ENCODE results near the gene TSG101.

The TSG101 gene, protein sequence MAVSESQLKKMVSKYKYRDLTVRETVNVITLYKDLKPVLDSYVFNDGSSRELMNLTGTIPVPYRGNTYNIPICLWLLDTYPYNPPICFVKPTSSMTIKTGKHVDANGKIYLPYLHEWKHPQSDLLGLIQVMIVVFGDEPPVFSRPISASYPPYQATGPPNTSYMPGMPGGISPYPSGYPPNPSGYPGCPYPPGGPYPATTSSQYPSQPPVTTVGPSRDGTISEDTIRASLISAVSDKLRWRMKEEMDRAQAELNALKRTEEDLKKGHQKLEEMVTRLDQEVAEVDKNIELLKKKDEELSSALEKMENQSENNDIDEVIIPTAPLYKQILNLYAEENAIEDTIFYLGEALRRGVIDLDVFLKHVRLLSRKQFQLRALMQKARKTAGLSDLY

DNA sequence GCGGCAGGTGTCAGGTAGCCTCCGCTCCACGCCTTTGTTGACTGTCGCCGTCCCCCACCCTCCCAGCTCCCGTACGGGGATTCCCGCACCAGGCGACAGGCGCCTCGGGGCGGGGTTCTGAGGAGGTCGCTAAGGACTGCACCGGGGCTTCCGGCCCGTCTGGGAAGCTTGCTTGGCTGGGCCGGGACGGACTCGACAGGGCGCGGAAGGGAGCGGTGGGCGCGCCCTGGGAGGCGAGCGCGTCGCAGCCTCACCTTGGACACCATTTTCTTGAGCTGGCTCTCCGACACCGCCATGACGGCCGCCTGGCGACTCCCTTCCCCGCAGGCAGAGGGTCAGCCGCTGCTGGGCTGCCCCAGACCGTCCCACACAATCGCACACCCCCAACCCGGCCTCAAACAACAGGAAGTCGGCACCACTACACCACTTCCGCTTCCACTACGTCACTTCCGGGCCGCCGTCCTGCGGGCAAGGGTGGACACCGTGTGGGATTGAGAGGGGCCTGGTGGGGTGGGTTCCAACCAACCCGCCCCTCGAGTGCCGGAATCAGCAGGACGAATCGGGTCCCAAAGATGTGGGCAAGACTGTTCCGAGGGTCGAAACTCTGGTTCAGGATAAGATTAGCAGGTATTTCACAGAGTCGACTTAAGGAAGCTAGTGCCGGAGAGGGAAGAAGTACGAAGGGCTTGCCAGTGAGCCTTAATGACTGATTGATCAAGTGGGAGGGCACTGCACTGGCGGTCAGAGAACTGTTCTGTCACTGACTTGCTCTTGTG, at the start of gene TSG101:
Gene TSG101 (minus strand): TSS at position 422 of the 776 bp plus-strand sequence. CDS start 126 bp downstream, at position 296.
- DNase-seq (ENCODE audit: low read depth in 2 of 3, low spot score in 2 of 3): peak; percentile 93 to 98 (median 97)

DNA sequence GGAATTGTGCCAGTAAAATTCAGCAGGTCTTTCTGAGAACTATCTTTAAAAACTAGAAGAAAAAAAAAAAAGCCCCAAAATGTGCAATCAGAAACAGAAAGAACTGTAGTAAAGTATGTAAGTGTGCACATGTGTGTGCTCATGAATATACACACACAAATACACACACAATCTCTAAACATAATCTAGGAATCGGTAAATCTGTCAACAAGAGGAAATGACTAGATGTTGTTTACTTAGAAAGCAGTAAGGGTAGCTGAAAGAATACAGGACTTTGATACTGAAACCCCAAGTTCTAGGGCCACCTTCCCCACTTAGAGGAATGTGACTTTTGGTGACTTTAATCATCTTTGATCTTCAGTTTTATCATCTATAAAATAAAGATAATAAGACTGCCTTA, 48.6 kb upstream of the TSG101 start:
- DNase-seq (ENCODE audit: low read depth in 2 of 3, low spot score in 2 of 3): no peak

DNA sequence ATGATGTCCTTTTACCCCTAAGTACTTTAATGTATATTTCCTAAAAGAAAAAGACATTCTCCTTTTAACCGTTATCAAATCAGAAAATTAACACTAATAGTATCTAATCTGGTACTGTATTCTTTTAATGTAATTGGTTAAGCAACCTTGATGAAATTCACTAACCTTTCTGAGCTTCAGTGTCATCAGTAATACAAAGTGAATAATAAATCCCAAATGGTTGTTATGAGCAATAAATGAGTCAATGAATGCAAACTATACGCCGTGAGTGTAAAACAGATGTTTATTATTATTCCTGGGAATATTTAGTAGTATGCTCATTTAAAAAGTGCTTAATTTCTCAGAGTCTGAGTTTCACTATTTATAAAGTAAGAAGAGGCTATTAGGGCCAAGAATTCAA, 40.3 kb upstream of the TSG101 start:
- DNase-seq (ENCODE audit: low read depth in 2 of 3, low spot score in 2 of 3): no peak

DNA sequence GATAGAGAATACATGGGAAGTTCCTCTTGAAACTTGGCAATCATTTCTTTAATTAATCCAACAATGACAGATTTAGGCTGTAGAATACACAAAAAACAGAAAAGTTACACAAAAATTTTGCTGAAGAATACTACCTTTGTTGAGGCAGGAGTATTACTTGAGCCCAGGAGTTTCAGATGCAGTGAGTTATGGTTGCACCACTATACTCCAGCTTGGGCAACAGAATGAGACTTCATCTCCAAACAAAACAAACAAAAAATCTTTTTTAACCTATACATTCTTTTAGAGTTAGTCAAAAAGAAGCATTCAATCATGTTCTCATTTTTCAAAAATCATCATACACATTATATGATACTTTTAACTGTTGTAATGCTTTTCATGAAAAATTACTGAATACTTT, 39.7 kb upstream of the TSG101 start:
- no peak for DNase-seq (ENCODE audit: low read depth in 2 of 3, low spot score in 2 of 3)

DNA sequence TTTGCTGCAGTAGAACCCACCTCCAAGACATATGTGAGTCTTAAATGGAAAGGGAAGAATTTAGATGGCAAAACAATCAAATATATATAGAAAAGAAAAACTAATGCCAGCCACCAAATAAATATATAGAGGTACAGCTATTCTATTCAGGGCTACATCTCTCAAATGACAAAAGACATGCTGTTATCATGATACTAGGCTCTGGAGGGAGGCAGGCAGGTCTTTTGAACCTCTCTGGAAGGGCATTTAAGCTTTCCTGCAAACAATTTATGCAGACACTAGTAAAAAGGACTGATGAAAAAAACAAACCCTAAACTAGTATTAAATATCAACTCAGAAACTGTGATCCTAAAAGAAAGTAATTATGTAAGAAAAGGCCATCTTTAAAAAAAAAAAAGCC, 37.4 kb upstream of the TSG101 start:
- no peak for DNase-seq (ENCODE audit: low read depth in 2 of 3, low spot score in 2 of 3)

DNA sequence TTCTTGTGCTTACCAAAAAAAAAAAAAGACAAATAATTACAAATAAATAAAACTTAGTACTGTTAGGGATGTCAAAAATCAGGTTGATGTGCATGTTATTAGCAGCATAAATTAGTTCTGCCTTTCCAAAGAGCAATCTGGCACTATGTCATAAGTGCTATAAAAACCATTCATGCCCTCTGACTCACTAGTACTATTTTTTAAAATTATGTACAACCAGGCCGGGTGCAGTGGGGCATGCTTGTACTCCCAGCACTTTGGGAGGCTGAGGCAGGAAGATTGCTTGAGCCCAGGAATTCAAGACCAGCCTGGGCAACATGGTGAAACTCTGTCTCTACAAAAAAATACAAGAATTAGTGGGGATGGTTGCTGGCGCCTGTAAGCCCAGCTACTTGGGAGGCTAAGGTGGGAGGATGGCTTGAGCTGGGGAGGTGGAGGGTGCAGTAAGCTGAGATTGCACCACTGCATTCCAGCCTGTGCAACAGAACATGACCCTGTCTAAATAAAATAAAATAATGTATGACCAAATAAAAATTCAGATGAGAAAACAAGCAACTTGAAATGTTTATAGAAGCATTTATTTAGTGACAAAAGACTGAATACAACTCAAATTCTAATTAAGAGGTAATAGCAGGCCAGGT, 36.5 kb upstream of the TSG101 start:
- no peak for DNase-seq (ENCODE audit: low read depth in 2 of 3, low spot score in 2 of 3)

DNA sequence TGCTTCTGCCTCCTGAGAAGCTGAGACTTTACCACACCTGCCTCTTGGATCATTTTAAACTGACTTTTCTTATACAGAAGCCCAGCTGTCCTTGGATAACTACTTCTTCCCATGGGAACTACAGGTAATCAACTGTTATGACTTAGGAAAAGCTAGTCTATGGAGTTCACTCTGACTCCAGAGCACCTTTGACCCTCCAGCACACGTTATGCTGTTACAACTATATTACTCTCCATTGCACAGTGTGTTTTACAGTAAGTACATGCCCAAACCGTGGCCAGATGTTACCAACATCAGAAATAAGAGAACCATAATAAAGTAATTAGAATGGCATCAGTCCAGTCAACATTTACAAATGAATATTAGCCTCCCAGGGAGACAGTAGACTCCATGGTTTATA, 21.3 kb upstream of the TSG101 start:
- DNase-seq (ENCODE audit: low read depth in 2 of 3, low spot score in 2 of 3): no peak

DNA sequence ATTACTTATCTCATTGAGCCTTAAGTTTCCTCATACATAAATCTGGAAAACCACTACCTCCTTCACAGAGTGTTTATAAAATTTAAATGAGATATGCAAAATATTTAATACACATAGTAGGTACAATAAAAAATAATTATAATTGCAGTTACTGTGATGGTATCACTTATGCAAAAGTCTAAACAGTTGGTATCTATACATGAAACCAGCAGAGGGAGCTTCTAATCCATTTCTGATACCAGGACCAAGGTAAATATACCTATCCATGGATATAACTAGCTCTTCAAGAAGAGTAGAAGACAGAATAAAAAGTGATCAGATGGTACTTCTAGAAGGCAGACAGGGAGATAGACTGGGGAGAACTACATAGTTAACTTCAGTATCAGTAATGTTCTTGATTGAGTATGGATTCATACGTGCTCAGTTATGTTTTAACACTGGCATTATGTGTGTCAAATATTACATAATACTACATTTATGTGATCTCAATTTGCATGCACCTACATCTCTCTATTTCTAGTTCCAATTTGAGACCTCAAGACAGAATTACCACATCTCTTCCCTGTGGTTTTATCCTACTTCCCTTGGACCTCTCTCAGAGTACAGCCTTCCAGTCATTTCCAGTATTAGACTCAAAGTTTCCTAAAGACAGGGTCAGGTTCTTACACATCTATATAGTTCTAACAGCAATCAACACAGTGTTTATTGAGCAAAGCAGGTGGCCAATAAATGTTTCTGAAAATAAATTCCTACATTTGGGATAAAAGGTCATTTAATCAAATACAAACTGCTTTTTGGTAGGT, 13.7 kb upstream of the TSG101 start:
- DNase-seq (ENCODE audit: low read depth in 2 of 3, low spot score in 2 of 3): no peak

DNA sequence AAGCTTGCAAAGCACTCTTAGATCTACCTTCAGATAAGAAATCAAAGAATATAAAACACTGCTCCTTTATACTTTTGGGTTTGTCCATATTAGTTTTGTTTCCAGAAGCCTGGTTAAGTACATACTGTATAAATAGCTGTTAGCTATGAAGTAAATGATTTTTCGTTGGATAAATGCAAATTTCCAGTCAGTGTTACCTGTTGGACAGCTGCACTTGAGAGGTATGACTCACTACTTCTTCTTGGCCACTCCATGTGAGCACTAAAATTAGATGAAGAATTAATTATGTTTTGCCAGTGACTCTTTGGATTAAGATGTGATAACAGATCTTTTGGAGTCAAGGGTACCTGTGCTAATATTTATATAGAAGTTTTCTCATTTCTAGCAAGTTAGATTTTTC, 9.5 kb upstream of the TSG101 start:
- no peak for DNase-seq (ENCODE audit: low read depth in 2 of 3, low spot score in 2 of 3)

DNA sequence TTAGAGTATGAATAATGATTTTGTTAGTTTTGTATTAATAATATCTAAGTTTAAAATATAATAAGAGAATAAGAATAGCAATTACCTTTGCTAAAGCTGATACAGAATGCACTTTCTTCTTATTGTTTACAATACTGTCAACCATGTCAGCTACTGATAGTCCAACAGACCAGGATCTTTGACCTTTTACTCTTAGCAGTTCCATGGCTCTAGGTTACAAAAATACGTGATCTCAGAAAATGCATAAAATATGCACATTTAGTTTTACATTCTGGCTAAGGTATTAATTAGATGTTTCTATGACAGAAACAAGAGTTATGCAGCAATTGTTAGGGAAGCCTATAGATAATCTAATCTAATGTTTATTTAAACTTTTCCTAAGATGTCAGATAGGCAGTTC, 7.5 kb upstream of the TSG101 start:
- DNase-seq (ENCODE audit: low read depth in 2 of 3, low spot score in 2 of 3): no peak

DNA sequence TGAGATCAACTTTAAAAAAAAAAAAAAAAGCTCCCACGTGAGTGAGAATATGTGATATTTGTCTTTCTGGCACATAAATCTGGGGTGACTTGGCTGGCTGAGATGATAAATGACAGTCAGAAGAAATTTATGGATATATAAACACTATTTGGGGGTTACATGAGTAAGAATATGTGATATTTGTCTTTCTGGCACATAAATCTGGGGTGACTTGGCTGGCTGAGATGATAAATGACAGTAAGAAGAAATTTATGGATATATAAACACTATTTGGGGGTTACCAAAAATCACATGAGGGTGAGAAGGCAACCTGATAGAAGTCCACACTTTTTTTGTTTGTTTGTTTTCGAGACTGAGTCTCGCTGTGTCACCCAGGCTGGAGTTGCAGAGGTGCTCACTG, 6.6 kb upstream of the TSG101 start:
- DNase-seq (ENCODE audit: low read depth in 2 of 3, low spot score in 2 of 3): no peak

DNA sequence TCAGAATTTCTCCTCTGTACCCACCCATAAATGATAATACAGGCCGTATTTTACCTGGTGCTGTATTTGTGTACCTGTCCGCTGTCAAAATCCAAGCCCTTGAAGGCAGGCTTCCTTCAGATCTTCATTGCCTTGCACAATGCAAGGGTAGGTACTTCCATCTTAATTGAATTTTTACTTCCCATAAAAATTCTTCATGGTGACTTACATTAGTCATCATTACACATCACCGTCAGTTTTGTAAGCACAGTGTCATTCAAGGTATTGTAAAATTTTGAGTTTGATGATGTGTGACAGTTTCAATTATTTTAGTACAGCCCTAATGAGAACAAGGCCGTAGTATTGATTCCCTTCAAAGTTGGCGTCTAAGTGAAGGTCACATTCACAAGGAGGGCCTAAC, 770 bp upstream of the TSG101 start:
- DNase-seq (ENCODE audit: low read depth in 2 of 3, low spot score in 2 of 3): no peak

DNA sequence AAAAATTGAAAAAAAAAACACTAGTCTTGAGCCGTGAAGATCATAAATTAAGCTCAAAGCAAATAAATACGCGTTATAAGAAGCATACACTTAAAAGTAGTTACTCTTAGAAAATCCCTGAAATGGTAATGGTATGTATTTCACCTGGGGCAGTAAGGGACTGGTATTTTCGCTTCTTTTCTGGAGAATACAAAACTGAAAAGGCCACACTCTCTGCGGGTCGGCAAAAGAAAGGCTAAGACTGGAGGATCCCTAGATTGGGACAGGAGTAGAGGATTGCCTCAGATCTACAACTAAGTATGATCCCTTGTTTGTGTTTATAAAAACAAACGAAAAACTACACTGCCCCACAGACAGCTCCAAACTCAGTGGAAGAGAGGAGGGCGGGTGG, 617 bp downstream of the TSG101 start:
- no peak for DNase-seq (ENCODE audit: low read depth in 2 of 3, low spot score in 2 of 3)

DNA sequence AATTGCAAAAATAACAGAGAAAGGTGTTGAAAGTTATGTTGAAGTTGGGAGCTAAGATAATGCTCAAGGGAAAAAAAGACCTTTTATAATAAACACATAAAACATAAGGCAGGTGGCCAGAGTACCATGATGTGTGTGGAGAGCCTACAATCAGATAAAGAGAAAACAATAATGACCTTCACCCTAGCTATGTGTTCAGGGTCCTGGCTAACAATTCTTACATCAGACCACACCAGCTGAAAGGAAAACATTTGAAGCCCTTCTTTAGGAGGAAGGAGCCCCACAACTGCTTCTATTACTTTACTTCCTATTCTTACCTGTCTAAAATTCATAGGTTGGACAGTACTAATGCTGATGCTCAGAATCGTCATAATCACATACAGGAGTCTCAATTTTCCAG, 2.5 kb downstream of the TSG101 start:
- DNase-seq (ENCODE audit: low read depth in 2 of 3, low spot score in 2 of 3): no peak

DNA sequence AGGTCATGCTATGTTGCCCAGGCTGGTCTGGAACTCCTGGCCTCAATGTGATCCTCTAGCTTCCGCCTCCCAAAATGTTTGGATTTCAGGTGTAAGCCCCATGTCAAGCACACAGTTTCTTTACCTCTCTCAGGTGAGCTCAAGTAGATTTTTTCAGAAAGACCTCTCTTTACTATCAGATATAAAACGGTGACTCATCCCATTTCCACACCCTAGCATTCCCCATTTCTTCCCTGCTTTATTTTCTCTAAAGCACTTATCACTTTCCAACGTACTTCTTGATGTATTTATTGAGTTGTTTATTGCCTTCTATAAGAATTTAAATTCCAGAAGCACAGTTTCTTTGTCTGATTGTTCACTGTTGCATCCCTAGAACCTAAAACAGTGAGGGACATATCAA, 3.7 kb downstream of the TSG101 start:
- no peak for DNase-seq (ENCODE audit: low read depth in 2 of 3, low spot score in 2 of 3)

DNA sequence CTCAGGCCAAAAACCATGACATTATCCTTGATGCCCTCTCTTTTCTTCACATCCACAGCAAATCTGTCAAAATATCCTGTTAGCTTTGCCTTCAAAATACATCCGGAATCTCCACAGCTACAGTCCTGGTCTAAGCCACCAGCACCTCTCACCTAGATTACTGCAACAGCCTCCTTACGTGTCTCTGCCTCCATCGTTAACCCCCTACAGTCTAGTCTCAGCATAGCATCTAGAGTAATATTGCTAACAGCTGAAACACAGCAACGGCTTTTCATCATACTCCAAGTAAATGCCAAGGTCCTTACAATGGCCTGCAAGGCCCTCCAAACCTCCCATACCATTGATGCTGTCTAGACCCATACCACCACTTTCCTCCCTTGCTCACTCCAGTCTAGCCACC, 4.4 kb downstream of the TSG101 start:
- DNase-seq (ENCODE audit: low read depth in 2 of 3, low spot score in 2 of 3): no peak

DNA sequence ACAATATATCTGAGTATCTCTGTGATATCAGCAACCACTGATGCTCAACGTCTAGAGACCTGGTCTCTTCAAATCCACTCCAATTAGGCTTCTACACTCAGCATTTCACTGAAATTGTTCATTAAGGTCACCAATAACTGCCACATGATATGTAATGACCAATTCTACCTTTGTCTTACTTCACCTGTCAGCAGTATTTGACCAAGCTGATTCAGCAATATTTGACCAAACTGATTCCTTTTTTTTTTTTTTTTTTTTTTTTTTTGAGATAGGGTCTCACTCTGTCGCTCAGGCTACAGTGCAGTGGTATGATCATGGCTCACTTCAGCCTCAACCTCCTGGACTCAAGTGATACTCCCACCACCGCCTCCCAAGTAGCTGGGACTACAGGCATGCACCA, 5.6 kb downstream of the TSG101 start:
- no peak for DNase-seq (ENCODE audit: low read depth in 2 of 3, low spot score in 2 of 3)

DNA sequence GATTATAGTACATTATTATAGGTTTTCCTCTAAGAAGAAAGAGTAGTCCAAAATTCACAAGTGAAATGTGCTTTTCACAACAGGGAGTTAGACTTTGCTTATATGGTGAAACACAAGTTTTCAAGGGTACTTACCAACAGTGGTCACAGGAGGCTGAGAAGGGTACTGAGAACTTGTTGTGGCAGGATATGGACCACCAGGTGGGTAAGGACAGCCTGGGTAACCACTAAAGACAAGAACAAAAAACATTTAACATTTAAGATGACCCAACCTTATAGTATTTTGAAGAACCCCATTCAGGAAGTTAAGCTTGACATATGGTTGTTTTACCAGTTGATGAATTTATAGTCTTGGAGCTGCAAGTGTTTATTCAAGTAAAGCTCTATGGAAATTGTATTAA, 24.4 kb downstream of the TSG101 start:
- DNase-seq (ENCODE audit: low read depth in 2 of 3, low spot score in 2 of 3): no peak

DNA sequence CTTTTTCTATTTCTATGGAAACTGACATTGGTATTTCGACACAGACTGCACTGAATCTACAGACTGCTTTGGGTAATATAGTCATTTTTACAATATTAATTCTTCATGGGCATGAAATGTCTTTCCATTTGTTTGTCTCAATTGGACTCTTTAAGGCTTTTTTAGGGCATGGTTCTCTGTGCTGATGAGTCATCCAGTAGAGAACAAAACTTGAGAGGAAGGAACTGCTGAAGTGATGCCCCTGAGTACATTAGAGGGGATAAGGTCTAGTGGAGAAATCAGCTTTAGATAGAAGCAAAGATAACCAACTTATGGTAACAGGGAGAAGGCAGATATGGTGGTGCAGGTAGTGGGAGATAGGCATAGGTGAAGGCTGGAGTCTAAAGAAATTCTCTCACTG, 25.1 kb downstream of the TSG101 start:
- DNase-seq (ENCODE audit: low read depth in 2 of 3, low spot score in 2 of 3): no peak

DNA sequence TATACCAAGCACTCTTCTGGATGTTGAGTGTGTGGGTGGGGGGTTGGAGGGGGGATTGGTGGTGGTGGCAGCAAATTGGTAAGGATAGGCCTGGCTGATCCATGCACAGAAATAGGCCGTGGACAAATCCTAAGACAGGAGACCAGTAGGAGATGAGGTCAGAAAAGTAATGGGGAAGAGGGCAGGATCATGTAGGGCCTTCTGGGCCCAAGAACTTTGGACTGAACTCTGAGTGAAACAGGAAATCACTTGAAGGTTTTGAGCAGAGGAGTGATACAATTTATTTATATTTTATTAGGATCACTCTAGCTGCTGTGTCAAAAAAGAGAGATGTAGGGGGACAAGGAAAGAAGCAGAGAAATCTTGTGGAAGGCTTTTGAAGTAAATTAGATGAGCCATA, 28.7 kb downstream of the TSG101 start:
- no peak for DNase-seq (ENCODE audit: low read depth in 2 of 3, low spot score in 2 of 3)

DNA sequence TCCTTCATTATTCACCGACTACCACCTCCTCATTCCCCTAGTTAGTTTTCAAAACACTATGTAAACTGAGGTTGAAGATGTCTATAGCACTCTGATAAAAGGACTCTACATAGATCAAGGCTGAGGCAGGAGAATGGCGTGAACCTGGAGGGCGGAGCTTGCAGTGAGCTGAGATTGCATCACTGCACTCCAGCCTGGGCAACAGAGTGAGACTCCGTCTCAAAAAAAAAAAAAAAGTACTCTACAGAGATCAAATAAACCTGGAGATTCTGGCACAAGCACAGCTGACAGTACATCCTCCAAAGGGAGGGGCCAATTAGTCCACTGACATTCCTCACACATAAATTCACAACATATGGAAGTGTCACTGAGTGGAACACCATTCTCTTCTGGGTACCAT, 31.0 kb downstream of the TSG101 start:
- no peak for DNase-seq (ENCODE audit: low read depth in 2 of 3, low spot score in 2 of 3)

Data from activated CD8-positive, alpha-beta memory T cell treated with anti-CD3 and anti-CD28 coated beads for 48 hours (primary cell).